ENCODE measurements around the gene IQCH.

Gene IQCH

GRCh38 chr15:67372986-67373675 is 118.5 kb downstream of the IQCH start:
- no peaks in the 10 kb centered on the region for H3K36me3 ChIP-seq (ENCODE audit: control insufficient read depth in 2 of 2, insufficient read depth in 2 of 2, low read length in 2 of 2)
- no peak overlapping the region for H3K27ac ChIP-seq (ENCODE audit: low read length)
- H3K9me3 ChIP-seq (ENCODE audit: control insufficient read depth in 2 of 2, low read length in 2 of 2): no peaks in the 10 kb centered on the region
- no peak overlapping the region for H3K4me3 ChIP-seq (ENCODE audit: low read length in 2 of 2)
- no peaks in the 10 kb centered on the region for H3K4me1 ChIP-seq (ENCODE audit: control insufficient read depth, insufficient read depth, low read length)
- H3K27me3 ChIP-seq (ENCODE audit: control insufficient read depth in 1 of 2, insufficient read depth in 2 of 2, low read length in 2 of 2): peaks cover 0 to 2% of the 10 kb centered on the region in 2 donors
- no peak overlapping the region for H3K9ac ChIP-seq (ENCODE audit: low read length in 2 of 2)

GRCh38 chr15:67373971-67374370 is 119.4 kb downstream of the IQCH start:
- H3K9ac ChIP-seq (ENCODE audit: low read length in 2 of 2): no peak overlapping the region
- H3K36me3 ChIP-seq (ENCODE audit: control insufficient read depth in 2 of 2, insufficient read depth in 2 of 2, low read length in 2 of 2): no peaks in the 10 kb centered on the region
- no peaks in the 10 kb centered on the region for H3K9me3 ChIP-seq (ENCODE audit: control insufficient read depth in 2 of 2, low read length in 2 of 2)
- H3K4me1 ChIP-seq (ENCODE audit: control insufficient read depth, insufficient read depth, low read length): no peaks in the 10 kb centered on the region
- no peak overlapping the region for H3K4me3 ChIP-seq (ENCODE audit: low read length in 2 of 2)
- no peak overlapping the region for H3K27ac ChIP-seq (ENCODE audit: low read length)
- peaks cover 0 to 2% of the 10 kb centered on the region in 2 donors for H3K27me3 ChIP-seq (ENCODE audit: control insufficient read depth in 1 of 2, insufficient read depth in 2 of 2, low read length in 2 of 2)

- H3K9ac ChIP-seq (ENCODE audit: low read length in 2 of 2): no peak overlapping the region
- no peaks in the 10 kb centered on the region for H3K9me3 ChIP-seq (ENCODE audit: control insufficient read depth in 2 of 2, low read length in 2 of 2)
- no peaks in the 10 kb centered on the region for H3K36me3 ChIP-seq (ENCODE audit: control insufficient read depth in 2 of 2, insufficient read depth in 2 of 2, low read length in 2 of 2)
- no peak overlapping the region for H3K27ac ChIP-seq (ENCODE audit: low read length)
- no peaks in the 10 kb centered on the region for H3K4me1 ChIP-seq (ENCODE audit: control insufficient read depth, insufficient read depth, low read length)
- peaks cover 0 to 2% of the 10 kb centered on the region in 2 donors for H3K27me3 ChIP-seq (ENCODE audit: control insufficient read depth in 1 of 2, insufficient read depth in 2 of 2, low read length in 2 of 2)
- H3K4me3 ChIP-seq (ENCODE audit: low read length in 2 of 2): no peak overlapping the region
Measured at GRCh38 chr15:67379530-67379929, 124.9 kb downstream of the IQCH start.

- Histone ChIP-seq H3K4me1 (ENCODE audit: control insufficient read depth, insufficient read depth, low read length) (no peaks in the 10 kb centered on the region), H3K27me3 (ENCODE audit: control insufficient read depth in 1 of 2, insufficient read depth in 2 of 2, low read length in 2 of 2) (peaks cover 0 to 2% of the 10 kb centered on the region in 2 donors), H3K36me3 (ENCODE audit: control insufficient read depth in 2 of 2, insufficient read depth in 2 of 2, low read length in 2 of 2) (no peaks in the 10 kb centered on the region)
Measured at GRCh38 chr15:67380921-67381320, 126.3 kb downstream of the IQCH start.

GRCh38 chr15:67381416-67382045 is 126.9 kb downstream of the IQCH start:
- no peaks in the 10 kb centered on the region for H3K36me3 ChIP-seq (ENCODE audit: control insufficient read depth in 2 of 2, insufficient read depth in 2 of 2, low read length in 2 of 2)

More at GRCh38 chr15:67380921-67381320, 126.3 kb downstream of the IQCH start:
- Histone ChIP-seq H3K9ac (ENCODE audit: low read length in 2 of 2) (no peak overlapping the region), H3K9me3 (ENCODE audit: control insufficient read depth in 2 of 2, low read length in 2 of 2) (no peaks in the 10 kb centered on the region), H3K4me3 (ENCODE audit: low read length in 2 of 2) (no peak overlapping the region), H3K27ac (ENCODE audit: low read length) (no peak overlapping the region)

GRCh38 chr15:67382723-67383122 is 128.1 kb downstream of the IQCH start:
- no peak overlapping the region for H3K27ac ChIP-seq (ENCODE audit: low read length)
- no peaks in the 10 kb centered on the region for H3K36me3 ChIP-seq (ENCODE audit: control insufficient read depth in 2 of 2, insufficient read depth in 2 of 2, low read length in 2 of 2)
- no peak overlapping the region for H3K4me3 ChIP-seq (ENCODE audit: low read length in 2 of 2)

More at GRCh38 chr15:67381416-67382045, 126.9 kb downstream of the IQCH start:
- Histone ChIP-seq H3K9ac (ENCODE audit: low read length in 2 of 2) (no peak overlapping the region), H3K27ac (ENCODE audit: low read length) (no peak overlapping the region), H3K9me3 (ENCODE audit: control insufficient read depth in 2 of 2, low read length in 2 of 2) (no peaks in the 10 kb centered on the region), H3K27me3 (ENCODE audit: control insufficient read depth in 1 of 2, insufficient read depth in 2 of 2, low read length in 2 of 2) (no peaks in the 10 kb centered on the region), H3K4me3 (ENCODE audit: low read length in 2 of 2) (no peak overlapping the region), H3K4me1 (ENCODE audit: control insufficient read depth, insufficient read depth, low read length) (no peaks in the 10 kb centered on the region)

GRCh38 chr15:67383899-67384298 is 129.3 kb downstream of the IQCH start:
- Histone ChIP-seq H3K36me3 (ENCODE audit: control insufficient read depth in 2 of 2, insufficient read depth in 2 of 2, low read length in 2 of 2) (no peaks in the 10 kb centered on the region), H3K27ac (ENCODE audit: low read length) (no peak overlapping the region), H3K4me3 (ENCODE audit: low read length in 2 of 2) (no peak overlapping the region), H3K4me1 (ENCODE audit: control insufficient read depth, insufficient read depth, low read length) (no peaks in the 10 kb centered on the region), H3K27me3 (ENCODE audit: control insufficient read depth in 1 of 2, insufficient read depth in 2 of 2, low read length in 2 of 2) (no peaks in the 10 kb centered on the region), H3K9ac (ENCODE audit: low read length in 2 of 2) (no peak overlapping the region), H3K9me3 (ENCODE audit: control insufficient read depth in 2 of 2, low read length in 2 of 2) (no peaks in the 10 kb centered on the region)

More at GRCh38 chr15:67382723-67383122, 128.1 kb downstream of the IQCH start:
- H3K9me3 ChIP-seq (ENCODE audit: control insufficient read depth in 2 of 2, low read length in 2 of 2): no peaks in the 10 kb centered on the region
- H3K4me1 ChIP-seq (ENCODE audit: control insufficient read depth, insufficient read depth, low read length): no peaks in the 10 kb centered on the region
- H3K9ac ChIP-seq (ENCODE audit: low read length in 2 of 2): no peak overlapping the region
- no peaks in the 10 kb centered on the region for H3K27me3 ChIP-seq (ENCODE audit: control insufficient read depth in 1 of 2, insufficient read depth in 2 of 2, low read length in 2 of 2)

- H3K4me1 ChIP-seq (ENCODE audit: control insufficient read depth, insufficient read depth, low read length): no peaks in the 10 kb centered on the region
- H3K27me3 ChIP-seq (ENCODE audit: control insufficient read depth in 1 of 2, insufficient read depth in 2 of 2, low read length in 2 of 2): no peaks in the 10 kb centered on the region
- H3K27ac ChIP-seq (ENCODE audit: low read length): no peak overlapping the region
- H3K9me3 ChIP-seq (ENCODE audit: control insufficient read depth in 2 of 2, low read length in 2 of 2): no peaks in the 10 kb centered on the region
- H3K9ac ChIP-seq (ENCODE audit: low read length in 2 of 2): no peak overlapping the region
- no peak overlapping the region for H3K4me3 ChIP-seq (ENCODE audit: low read length in 2 of 2)
- H3K36me3 ChIP-seq (ENCODE audit: control insufficient read depth in 2 of 2, insufficient read depth in 2 of 2, low read length in 2 of 2): no peaks in the 10 kb centered on the region
Measured at GRCh38 chr15:67384761-67385160, 130.2 kb downstream of the IQCH start.

- Histone ChIP-seq H3K9me3 (ENCODE audit: control insufficient read depth in 2 of 2, low read length in 2 of 2) (no peaks in the 10 kb centered on the region), H3K4me3 (ENCODE audit: low read length in 2 of 2) (no peak overlapping the region), H3K27ac (ENCODE audit: low read length) (no peak overlapping the region), H3K36me3 (ENCODE audit: control insufficient read depth in 2 of 2, insufficient read depth in 2 of 2, low read length in 2 of 2) (no peaks in the 10 kb centered on the region), H3K9ac (ENCODE audit: low read length in 2 of 2) (no peak overlapping the region), H3K27me3 (ENCODE audit: control insufficient read depth in 1 of 2, insufficient read depth in 2 of 2, low read length in 2 of 2) (no peaks in the 10 kb centered on the region), H3K4me1 (ENCODE audit: control insufficient read depth, insufficient read depth, low read length) (no peaks in the 10 kb centered on the region)
Measured at GRCh38 chr15:67385971-67386370, 131.4 kb downstream of the IQCH start.

GRCh38 chr15:67386947-67387346 is 132.4 kb downstream of the IQCH start:
- no peaks in the 10 kb centered on the region for H3K9me3 ChIP-seq (ENCODE audit: control insufficient read depth in 2 of 2, low read length in 2 of 2)
- H3K4me1 ChIP-seq (ENCODE audit: control insufficient read depth, insufficient read depth, low read length): no peaks in the 10 kb centered on the region
- no peaks in the 10 kb centered on the region for H3K36me3 ChIP-seq (ENCODE audit: control insufficient read depth in 2 of 2, insufficient read depth in 2 of 2, low read length in 2 of 2)
- no peaks in the 10 kb centered on the region for H3K27me3 ChIP-seq (ENCODE audit: control insufficient read depth in 1 of 2, insufficient read depth in 2 of 2, low read length in 2 of 2)
- H3K4me3 ChIP-seq (ENCODE audit: low read length in 2 of 2): no peak overlapping the region
- no peak overlapping the region for H3K27ac ChIP-seq (ENCODE audit: low read length)
- H3K9ac ChIP-seq (ENCODE audit: low read length in 2 of 2): no peak overlapping the region

- Histone ChIP-seq H3K9ac (ENCODE audit: low read length in 2 of 2) (no peak overlapping the region), H3K36me3 (ENCODE audit: control insufficient read depth in 2 of 2, insufficient read depth in 2 of 2, low read length in 2 of 2) (no peaks in the 10 kb centered on the region), H3K4me1 (ENCODE audit: control insufficient read depth, insufficient read depth, low read length) (no peaks in the 10 kb centered on the region), H3K4me3 (ENCODE audit: low read length in 2 of 2) (no peak overlapping the region), H3K9me3 (ENCODE audit: control insufficient read depth in 2 of 2, low read length in 2 of 2) (no peaks in the 10 kb centered on the region), H3K27ac (ENCODE audit: low read length) (no peak overlapping the region), H3K27me3 (ENCODE audit: control insufficient read depth in 1 of 2, insufficient read depth in 2 of 2, low read length in 2 of 2) (no peaks in the 10 kb centered on the region)
Measured at GRCh38 chr15:67389975-67390374, 135.4 kb downstream of the IQCH start.

Data from stomach smooth muscle (tissue), 2 donors.